ENCODE results near the gene CLSTN2. TPM values are rescaled to one million over a fixed set of nuclear protein-coding genes. Genes with fewer than 3 reads are reported as not detected.

The CLSTN2 gene
- total RNA-seq, 1 experiment from 2014 or later, result 0.68 TPM

GRCh38 chr3:140165781-140166180 lies 230.8 kb downstream of the CLSTN2 start:
- Histone ChIP-seq H3T11ph (ENCODE audit: low read length) (no peak overlapping the region), H2BK20ac (ENCODE audit: low read depth, low read length, poor library complexity, severe bottlenecking) (no peak overlapping the region), H3K79me1 (ENCODE audit: insufficient read depth, low read depth, low read length, poor library complexity, severe bottlenecking) (no peaks in the 10 kb centered on the region), H2BK120ac (ENCODE audit: low read depth, low read length, poor library complexity, severe bottlenecking) (no peak overlapping the region), H2BK12ac (ENCODE audit: insufficient read length, low read depth, low read length) (no peak overlapping the region), H3K14ac (ENCODE audit: insufficient read depth, low read length) (no peak overlapping the region), H4K5ac (ENCODE audit: insufficient read length, low read depth, low read length) (no peak overlapping the region), H3K4me1 (ENCODE audit: insufficient read depth, low read length) (no peaks in the 10 kb centered on the region), H3K18ac (ENCODE audit: insufficient read length, low read depth, low read length) (no peak overlapping the region), H3K23me2 (ENCODE audit: insufficient read length, low read depth, low read length, poor library complexity, severe bottlenecking) (no peaks in the 10 kb centered on the region), H3K79me2 (ENCODE audit: insufficient read depth, low read length) (no peaks in the 10 kb centered on the region), H3K4me2 (ENCODE audit: insufficient read depth, insufficient read length, low read length) (no peak overlapping the region), H4K20me1 (ENCODE audit: control insufficient read depth, insufficient read depth, insufficient read length) (no peaks in the 10 kb centered on the region), H3K4ac (ENCODE audit: low read depth, low read length) (no peak overlapping the region), H3K27ac (ENCODE audit: insufficient read length, low read depth, low read length) (no peak overlapping the region), H3K9ac (ENCODE audit: extremely low read depth, insufficient read length, low read length) (no peak overlapping the region), H3K23ac (ENCODE audit: insufficient read length, low read depth, low read length) (no peak overlapping the region), H3K27me3 (ENCODE audit: insufficient read depth, low read length) (no peaks in the 10 kb centered on the region), H3K56ac (ENCODE audit: insufficient read length, low read depth, low read length) (no peak overlapping the region), H4K91ac (ENCODE audit: insufficient read length, low read depth, low read length) (no peak overlapping the region), H2BK15ac (ENCODE audit: low read depth, low read length) (no peak overlapping the region), H2AFZ (ENCODE audit: low read length) (no peak overlapping the region), H2AK5ac (ENCODE audit: insufficient read length, low read length) (no peak overlapping the region), H4K8ac (replicated peaks; ENCODE audit: insufficient read length, low read depth, low read length) (no peak overlapping the region), H3K9me3 (ENCODE audit: control insufficient read depth, low read depth, low read length) (no peaks in the 10 kb centered on the region), H2BK5ac (ENCODE audit: insufficient read length, low read length) (no peak overlapping the region)
- H3K27me3 Mint-ChIP-seq (ENCODE audit: low read depth), result no peaks in the 10 kb centered on the region; the same call in none of the 2 replicates
- TF ChIP-seq, protein P1, sequence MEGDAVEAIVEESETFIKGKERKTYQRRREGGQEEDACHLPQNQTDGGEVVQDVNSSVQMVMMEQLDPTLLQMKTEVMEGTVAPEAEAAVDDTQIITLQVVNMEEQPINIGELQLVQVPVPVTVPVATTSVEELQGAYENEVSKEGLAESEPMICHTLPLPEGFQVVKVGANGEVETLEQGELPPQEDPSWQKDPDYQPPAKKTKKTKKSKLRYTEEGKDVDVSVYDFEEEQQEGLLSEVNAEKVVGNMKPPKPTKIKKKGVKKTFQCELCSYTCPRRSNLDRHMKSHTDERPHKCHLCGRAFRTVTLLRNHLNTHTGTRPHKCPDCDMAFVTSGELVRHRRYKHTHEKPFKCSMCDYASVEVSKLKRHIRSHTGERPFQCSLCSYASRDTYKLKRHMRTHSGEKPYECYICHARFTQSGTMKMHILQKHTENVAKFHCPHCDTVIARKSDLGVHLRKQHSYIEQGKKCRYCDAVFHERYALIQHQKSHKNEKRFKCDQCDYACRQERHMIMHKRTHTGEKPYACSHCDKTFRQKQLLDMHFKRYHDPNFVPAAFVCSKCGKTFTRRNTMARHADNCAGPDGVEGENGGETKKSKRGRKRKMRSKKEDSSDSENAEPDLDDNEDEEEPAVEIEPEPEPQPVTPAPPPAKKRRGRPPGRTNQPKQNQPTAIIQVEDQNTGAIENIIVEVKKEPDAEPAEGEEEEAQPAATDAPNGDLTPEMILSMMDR (conservative IDR thresholded peaks at IDR 0.05), result no peak
- no peak for DNase-seq
- H3K4me3 Mint-ChIP-seq, result no peak overlapping the region
- H3K4me1 Mint-ChIP-seq, result peaks cover 8 to 11% of the 10 kb centered on the region in 2 experiments
- H3K36me3 Mint-ChIP-seq (ENCODE audit: insufficient read depth in 1 of 3, low read depth in 3 of 3), result peaks cover 0 to 8% (median 2%) of the 10 kb centered on the region in 3 experiments; a peak in 2 of 7 replicates
- no peak overlapping the region for H3K27ac Mint-ChIP-seq
- H3K9me3 Mint-ChIP-seq, result peaks cover 2 to 6% of the 10 kb centered on the region in 2 experiments; a peak in 4 of 5 replicates

All from H9 (cell line).